Skin of body (tissue), 2 donors: Measurements from ENCODE around the gene PAM16. TPM values are rescaled to one million over a fixed set of nuclear protein-coding genes. Genes with fewer than 3 reads are reported as not detected.
"Not testable (repeated sequence)": the region's sequence is repeated elsewhere in the genome, so short reads cannot be mapped to it uniquely, and the experiment has no call there.

Experiments used
- DNase-seq: peaks from one replicate; lab custom pipeline; 2025; lab: John Stamatoyannopoulos, UW
- total RNA-seq: library from RNA; depleted of rRNA; stranded (reverse); fragments of >200 nt; gene quantifications from one replicate; pipeline ENCODE4 v1.2.3, GENCODE V29; 2014

The PAM16 gene
- total RNA-seq, 1 donor from 2014 or later = 16.5 TPM

DNA sequence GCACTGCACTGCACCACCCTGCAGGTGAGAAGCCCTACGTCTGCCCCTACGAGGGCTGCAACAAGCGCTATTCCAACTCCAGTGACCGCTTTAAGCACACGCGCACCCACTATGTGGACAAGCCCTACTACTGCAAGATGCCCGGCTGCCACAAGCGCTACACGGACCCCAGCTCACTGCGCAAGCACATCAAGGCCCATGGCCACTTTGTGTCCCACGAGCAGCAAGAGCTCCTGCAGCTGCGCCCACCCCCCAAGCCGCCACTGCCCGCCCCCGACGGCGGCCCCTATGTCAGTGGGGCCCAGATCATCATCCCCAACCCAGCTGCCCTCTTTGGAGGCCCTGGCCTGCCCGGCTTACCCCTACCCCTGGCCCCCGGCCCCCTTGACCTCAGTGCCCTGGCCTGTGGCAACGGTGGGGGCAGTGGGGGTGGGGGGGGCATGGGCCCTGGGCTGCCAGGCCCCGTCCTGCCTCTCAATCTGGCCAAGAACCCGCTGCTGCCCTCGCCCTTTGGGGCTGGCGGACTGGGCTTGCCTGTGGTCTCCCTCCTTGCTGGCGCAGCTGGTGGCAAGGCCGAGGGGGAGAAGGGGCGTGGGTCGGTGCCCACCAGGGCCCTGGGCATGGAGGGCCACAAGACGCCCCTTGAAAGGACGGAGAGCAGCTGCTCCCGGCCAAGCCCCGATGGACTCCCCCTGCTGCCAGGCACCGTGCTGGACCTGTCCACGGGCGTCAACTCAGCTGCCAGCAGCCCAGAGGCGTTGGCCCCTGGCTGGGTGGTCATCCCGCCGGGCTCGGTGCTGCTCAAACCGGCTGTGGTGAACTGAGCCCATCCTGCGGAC, 14.2 kb downstream of the PAM16 start:
- no peak for DNase-seq

DNA sequence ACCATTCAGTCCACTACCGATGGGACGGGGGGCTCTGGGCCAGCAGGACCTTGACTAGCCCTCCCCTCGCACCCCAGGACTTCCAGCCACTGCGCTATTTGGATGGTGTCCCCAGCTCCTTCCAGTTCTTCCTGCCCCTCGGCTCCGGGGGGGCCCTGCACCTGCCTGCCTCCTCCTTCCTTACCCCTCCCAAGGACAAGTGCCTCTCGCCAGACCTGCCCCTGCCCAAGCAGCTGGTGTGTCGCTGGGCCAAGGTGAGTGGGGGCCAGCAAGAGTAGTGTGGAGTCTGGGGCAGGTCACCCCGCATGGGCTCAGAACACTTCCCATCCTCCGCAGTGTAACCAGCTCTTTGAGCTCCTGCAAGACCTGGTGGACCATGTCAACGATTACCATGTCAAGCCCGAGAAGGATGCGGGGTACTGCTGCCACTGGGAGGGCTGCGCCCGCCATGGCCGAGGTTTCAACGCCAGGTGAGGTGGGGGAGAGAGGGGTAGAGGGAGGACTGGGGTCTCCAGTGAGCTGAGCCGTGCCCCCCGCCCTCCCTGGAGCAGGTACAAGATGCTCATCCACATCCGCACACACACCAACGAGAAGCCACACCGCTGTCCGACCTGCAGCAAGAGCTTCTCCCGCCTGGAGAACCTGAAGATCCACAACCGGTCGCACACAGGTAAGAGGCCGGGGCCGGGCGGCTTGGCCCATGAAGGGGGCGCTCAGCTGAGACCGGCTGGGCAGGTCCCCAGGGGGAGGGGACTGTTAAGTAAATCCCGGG, 16.2 kb downstream of the PAM16 start:
- no peak for DNase-seq

DNA sequence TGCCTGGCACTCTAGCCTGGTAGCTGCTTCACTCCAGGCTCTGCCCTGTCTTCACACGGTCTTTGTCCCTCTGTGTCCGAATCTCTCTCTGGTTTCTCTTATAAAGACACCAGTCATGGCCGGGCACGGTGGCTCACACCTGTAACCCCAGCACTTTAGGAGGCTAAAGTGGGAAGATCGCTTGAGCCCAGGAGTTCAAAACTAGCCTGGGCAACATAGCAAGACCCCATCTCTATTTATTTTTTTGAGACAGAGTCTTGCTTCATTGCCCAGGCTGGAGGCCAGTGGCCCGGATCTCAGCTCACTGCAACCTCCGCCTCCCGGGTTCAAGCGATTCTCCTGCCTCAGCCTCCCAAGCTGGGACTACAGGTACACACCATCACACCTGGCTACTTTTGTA, 17.4 kb downstream of the PAM16 start:
- not testable (repeated sequence) for DNase-seq

DNA sequence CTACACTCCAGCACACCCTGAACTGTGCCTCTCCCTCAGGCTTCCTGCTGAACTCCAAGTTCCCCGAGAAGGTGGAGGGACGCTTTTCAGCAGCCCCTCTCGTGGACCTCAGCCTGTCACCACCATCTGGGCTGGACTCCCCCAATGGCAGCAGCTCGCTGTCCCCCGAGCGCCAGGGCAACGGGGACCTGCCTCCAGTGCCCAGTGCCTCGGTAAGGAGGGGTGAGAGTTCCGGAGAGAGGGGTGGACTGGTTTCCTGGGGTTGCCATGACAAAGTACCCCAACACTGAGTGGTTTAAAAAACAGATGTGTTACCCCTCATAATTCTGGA, 17.8 kb downstream of the PAM16 start:
- no peak for DNase-seq

DNA sequence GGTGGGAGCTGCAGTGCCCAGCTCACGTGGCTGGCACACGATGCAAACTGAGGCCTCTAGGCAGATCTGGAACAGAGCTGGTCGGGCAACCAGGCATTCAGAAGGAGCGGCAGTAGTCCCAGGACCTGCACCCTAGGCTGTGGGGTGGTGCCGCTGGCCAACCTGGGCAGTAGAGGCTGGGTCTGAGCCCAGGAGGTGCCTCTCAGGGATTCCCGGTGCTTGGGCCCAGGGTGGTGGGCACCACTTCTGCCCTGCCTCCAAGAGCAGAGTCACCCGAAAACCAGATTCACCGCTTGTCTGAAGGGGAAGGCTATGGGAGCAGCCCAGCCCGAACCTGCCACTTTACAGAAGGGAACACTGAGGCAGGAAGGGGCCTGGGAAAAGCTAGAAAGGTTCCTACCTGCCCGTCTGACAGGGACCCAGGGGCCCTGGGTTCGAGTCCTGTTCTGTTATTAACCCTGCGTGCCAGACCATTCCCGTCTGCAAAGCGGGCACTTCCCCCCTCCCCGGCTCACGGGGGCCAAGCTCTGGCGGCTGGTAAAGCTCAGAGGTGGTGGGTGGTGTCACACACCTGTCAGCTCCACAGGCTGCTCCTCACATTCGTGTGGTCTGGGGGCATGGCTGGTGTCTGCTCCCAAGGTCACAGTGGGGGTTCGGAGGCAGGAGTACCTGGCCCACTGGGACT, 18.4 kb downstream of the PAM16 start:
- no peak for DNase-seq

DNA sequence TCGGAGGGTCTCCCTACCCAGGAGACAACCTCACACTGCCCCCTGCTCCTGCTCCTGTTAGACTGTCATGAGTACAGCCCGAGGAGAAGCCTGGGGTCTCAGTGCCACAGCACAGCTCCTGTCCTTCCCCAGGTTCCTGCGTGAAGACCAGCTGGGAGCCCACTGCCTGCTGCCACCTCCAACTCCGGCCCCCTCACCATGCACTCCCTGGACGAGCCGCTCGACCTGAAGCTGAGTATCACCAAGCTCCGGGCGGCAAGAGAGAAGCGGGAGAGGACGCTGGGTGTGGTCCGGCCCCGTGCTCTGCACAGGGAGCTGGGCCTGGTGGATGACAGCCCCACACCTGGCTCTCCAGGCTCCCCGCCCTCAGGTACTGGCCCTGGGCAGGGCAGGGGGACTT, 19.0 kb downstream of the PAM16 start:
- DNase-seq = no peak

DNA sequence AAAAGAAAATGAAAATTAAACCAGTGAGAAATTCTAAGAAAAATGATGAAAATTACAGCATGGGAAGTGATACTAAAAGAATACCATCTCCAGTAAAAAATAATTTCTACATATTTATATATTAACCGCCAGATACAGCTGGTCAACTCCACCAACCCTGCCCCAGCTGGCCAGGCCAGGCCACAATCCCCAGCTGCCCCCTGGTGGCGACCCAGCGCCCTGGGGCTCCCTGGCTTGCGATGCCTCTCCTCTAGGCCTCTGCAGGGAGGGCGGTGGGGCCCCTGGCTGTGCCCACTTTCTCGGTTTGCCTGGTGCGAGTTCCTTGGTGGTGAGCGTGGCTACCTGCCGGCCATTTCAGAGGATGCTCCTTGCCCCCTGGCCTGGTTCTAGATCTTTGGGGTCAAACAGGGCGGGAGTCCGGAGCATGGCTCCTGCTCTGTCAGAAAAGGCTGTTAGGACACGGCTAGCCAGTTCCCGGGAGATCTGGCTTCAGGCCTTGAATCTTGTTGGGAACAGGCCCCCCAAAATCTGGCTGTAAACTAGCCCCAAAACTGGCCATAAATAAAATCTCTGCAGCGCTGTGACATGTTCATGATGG, 20.7 kb downstream of the PAM16 start:
- no peak for DNase-seq

DNA sequence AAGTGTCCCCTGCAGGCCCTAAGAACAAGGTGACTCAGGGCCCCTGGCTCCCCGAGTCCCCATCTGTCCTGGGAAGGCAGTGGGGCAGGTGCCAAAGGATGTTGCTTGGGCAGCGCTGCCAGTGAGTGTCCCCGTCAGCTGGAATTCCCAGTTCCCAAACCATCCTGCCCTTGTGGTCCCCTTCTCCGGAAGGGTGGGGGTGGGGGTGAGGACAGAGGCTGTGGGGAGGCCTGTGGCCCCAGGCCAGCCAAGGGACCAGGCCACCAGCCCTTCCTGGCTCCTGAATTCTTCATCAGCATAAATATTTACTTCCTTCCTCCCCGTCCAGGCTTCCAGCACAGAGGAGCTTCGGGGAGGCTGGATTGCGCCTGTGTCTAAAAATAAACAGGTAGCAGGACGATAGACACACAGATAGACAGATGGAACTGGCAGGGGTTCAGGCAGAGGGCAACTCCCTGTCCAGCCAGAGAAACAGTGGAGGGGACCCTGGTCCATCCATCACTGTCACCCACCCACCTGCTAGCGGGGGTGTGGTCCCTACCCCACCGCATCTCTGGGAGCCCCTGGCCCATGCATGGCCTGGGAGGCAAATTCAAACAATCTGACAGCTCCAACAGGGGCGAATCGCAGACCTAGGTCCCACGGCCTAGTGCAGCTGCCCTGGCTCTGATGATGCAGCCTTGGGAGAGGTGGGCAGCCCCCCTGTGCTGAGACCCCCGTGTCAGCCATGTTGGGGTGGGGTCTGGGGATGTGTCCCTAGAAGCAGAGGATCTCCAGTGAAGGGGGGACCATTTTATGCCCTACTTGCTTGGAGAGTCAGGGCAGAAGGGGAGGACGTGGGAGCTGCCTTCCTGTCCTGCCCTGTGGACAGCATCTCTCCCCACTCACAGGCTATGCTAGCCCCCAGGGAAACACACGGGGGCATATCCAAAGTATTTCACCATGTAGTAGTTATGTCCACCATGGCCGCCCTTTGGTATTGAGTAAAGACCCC, 22.0 kb downstream of the PAM16 start:
- DNase-seq = no peak

DNA sequence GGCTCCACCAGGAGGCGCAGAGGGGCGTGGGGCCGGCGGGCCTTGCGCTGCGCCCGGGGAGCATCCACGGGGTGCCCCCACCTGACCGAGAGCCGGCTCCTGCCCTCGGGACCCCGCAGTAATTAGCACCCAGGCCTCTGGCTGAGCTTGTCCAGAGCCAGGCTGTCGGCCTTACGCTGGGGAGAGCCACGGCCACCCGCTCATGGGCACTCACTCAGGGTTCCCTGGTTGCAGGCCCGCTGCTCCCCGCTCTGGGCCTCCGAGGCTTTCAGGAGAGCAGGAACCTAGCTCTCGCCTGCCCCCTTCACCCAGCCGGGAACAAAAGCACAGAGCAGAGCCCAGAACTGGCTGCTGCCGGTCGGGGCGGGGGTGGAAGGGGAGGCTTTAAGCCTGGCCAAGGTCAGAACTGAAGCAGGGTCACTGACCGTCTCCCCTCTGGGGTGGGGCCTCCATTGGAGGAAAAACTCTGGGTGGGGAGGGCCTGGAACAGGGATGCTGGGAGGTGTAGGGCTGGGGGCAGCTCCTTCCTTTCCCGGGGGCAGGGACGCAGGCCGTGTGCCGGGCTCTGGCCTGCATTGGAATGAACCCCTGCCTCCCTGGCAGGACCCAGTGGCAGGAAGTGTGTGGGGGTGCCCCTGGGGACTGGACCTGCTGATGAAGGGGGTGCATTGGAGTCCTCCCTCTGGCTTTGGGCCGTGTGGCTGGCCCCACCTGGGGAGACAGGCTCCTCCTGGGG, 22.9 kb downstream of the PAM16 start:
- peak; percentile 63 for DNase-seq

DNA sequence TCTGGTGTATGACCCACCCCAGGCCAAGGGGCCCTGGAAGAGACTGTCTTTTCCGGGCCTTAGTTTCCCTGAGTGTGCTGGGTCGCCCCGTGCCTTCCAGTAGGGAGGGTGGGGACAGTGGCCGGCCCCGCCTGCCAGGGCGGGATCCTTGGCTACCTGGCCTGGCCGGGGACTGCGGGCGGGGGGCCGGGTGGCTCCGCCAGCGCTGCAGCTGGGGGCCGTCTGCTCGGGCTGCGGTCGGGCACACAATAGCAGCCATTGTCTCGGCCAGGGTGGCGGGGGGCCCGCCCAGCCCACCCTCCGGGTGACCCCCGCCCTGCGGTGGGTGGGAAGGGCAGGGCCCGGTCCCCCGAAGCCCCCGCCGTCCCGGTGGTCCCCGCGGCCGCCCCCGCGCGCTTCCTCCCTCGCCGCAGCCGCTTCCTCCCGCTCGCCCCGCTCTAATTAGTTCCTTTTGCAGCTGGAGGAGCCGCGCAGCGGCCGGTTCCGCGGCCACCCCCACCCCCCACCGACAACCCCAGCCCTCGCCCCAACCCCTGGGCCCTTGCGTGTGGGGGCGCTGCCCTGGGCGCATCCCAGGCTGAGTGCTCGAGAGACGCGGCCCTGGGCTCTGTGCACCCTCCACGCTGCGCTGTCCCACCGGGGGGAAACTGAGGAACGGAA, 23.6 kb downstream of the PAM16 start:
- no peak for DNase-seq

DNA sequence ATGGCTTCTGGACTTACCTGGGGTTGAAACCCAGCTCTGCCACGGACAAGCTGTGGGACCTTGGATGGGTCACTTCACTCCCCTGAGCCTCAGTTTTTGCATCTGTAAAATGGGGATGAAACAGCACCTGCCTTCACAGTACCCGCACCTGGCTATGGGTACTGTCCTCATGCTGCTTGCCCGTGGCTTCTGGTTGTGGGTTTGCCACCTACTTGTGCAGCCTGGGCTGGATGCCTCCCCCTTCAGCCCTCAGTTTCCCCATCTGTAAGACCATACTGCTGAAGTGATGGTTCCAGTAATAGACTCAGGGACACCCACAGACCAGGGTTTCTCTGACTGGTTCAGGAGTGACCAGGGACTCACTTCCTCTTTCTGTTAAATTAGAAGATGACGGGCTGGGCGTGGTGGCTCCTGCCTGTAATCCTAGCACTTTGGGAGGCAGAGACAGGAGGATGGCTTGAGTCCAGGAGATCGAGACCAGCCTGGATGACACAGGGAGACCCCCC, 25.8 kb downstream of the PAM16 start:
- DNase-seq = no peak

DNA sequence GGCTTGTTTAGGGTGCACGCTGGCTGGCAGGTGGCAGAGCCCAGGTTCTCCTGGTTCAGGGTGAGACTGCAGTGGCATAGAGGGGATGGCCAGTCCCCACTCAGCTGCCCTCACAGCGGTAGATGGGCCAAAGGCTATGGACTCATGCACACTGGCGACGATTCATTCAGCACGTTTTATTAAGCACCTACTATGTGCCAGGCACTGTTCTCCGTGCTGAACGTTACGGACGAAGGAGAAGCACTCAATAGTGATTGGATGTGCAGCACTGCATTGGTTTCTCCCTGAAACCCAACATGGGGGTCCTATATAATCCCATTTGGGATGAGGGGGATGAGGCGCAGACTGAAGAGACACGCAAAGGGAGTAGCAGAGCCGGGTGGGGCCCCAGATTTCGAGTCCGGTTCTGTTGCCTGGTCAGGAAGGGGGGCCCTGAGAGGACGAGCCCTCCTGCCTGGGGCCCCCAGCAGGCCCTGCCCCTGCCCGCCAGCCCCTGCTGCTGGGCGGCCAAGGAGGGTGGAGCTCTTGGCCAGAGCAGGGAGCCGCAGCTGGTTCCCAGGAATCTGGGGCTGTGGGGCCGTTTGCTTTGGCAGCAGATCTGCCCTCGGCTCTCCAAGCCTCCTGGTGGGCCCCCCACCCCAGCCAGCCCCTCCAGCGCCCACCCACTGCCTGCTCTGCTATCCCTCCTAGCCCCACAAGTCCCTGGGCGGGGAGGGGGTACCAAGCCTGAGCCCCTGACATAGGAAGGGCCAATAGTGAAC, 26.4 kb downstream of the PAM16 start:
- peak; percentile 23 for DNase-seq

DNA sequence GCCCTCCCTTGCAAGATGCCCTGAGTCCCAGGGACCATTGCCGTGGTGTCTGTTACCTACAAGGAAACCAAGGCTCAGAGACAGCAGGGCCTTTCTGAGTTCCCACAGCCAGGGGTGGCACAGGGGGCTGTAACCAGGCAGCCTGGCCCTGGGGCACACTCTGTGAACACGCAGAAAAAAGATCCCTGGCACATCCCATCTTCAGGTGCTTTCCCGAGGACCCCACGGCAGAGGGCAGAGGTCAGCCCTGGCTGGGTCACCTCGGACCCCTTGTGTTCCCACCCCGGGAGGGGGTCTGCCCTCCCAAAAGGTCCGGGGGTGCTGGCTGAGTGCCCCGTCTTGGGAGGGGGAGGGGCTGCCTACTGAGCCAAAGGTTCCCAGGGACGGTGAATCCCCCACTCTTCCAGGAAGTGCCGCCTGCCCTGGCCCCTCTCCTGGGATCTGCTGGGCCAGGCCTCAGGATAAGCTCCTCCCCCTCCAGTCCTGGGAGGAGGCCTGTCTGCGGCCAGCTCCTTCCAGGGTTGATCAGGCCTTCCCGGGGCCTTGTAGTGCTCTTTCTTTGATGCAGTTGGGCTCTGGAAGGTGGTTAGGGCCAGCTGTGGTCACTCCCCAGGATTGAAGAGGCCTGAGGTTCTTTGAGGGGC, 27.2 kb downstream of the PAM16 start:
- no peak for DNase-seq

DNA sequence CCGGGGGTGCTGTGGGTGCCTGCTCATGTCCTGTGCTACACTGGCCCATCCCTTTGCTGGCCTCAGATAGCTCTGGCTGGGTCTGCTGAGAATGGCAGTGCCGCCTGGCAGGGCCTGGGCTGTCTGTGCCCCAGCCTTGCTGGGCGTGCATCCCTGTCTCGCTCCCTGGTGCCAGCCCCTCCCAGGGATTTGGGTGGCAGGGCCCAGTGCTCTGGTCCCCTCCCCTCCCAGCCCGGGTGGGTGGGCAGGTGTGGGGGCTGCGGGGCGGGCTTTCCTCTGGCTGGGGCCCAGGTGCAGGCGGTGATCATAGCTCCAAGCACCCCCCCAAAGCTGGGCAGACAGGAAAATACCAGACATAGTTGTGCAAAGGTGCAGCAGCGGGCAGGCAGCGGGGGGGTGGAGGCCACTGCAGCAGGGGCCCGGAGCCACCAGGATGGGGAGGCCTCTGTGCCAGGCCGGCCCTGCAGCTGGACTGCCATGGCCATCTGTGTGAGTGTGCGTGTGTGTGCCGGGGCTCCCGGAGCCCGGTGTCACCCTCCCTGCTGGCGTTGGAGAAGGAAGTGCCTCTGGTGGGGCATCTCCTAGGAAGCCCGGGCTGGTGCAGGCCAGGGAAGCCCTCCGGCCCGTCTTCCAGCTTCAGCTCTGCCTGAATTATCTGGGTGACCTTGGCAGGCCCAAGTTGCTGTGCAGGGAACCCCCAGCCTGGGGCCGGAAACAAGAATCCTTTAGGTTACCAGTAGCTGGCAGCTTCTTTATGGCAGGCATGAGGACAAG, 27.9 kb downstream of the PAM16 start:
- DNase-seq = no peak

DNA sequence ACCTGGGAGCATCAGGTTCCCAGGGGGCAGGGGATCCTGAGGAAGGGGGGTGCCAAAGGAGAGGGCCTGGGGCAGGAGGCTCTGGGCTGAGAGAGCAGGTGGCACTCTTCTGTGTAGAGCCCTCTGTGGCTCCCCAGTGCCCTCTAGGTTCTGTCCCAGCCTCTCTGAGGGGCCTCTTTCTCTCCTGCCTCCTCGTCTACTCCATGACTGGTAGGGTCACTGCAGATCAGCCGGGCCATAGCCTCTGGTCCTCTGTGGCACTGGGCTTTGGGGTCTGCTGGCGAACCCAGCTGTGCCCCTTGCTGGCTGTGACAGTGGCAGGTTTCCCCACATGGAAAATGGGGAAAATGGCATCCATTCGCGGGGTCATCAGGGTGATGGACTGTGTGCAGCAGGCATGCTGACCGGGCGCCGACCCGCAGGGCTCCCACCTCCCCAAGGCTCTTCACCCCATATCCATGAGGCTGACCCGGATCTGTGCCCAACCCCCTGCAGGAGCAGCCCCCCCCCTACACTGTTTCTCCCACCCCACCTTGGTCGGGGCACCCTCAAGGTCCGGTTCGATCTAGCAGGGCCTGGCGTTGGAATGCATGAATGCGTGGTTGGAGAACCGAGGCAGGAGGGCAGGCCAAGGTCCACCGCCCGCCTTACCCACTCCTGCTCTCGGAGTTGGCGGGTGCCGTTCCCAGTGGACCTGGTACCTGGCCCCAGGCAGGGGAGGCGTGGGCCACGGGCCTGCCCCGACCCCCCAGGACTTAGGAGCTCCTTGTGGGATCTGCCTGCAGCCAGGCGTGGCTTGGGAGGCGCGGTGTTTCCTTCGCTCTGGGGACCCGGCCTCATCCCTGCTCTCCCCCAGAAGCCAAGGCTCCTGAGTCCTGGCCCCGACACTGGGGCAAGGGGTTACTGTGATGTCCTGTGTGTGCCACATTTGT, 28.7 kb downstream of the PAM16 start:
- DNase-seq = no peak
